Right lobe of liver (tissue), 6 donors: ENCODE measurements around the gene MS4A14. TPM values are rescaled to one million over a fixed set of nuclear protein-coding genes. Genes with fewer than 3 reads are reported as not detected.

Source experiments
- ATAC-seq, 4 donors: fragments of 200-7000 bp; cut with Tn5 transposase; one replicate each; pipeline ENCODE4 v1.9.1; 2020; ENCODE audit warnings: mild to moderate bottlenecking in 4 of 4, moderate library complexity in 4 of 4
- DNase-seq, 3 donors: peaks; one replicate each; pipeline ENCODE4 v3.0.0-alpha.2; 2020
- H3K27ac ChIP-seq, 3 donors: fragments of 200-600 bp; one replicate each; pipeline ENCODE4 v1.8.0; 2022
- H3K27me3 ChIP-seq, 2 donors: fragments of 200-600 bp; one replicate each; pipeline ENCODE4 v1.8.0; 2022
- H3K36me3 ChIP-seq, 4 donors: fragments of 200-600 bp; sonication (generic) in 1 of 4; one replicate each; pipeline versions ENCODE4 v1.5.1 to v1.8.0; 2017 to 2022; ENCODE audit warnings: control low read depth in 1 of 4
- H3K4me1 ChIP-seq, 4 donors: fragments of 200-600 bp; sonication (generic) in 1 of 4; one replicate each; pipeline versions ENCODE4 v1.5.1 to v1.8.0; 2017 to 2022; ENCODE audit warnings: control low read depth in 1 of 4
- H3K4me3 ChIP-seq, 3 donors: fragments of 200-600 bp; one replicate each; pipeline ENCODE4 v1.8.0; 2022
- H3K9me3 ChIP-seq, 4 donors: fragments of 200-600 bp; sonication (generic) in 1 of 4; one replicate each; pipeline versions ENCODE4 v1.5.1 to v1.8.0; 2017 to 2022; ENCODE audit warnings: control low read depth in 1 of 4
- POLR2A ChIP-seq: fragments of 450-650 bp; IDR thresholded peaks from one replicate; pipeline ENCODE4 v1.6.1; 2017; ENCODE audit warnings: antibody characterized with exemption, mild to moderate bottlenecking
- WGBS: methylation state at CpG from one replicate; pipeline ENCODE4 v1.1.6; 2018; ENCODE audit warnings: low coverage, low lambda C conversion rate; ENCODE audit not compliant: insufficient coverage; ENCODE audit errors: missing lambda C conversion rate; 5-methylcytosine and 5-hydroxymethylcytosine counted together
- intact Hi-C, 2 donors: fragments of 100-400 bp; cut with DNase I; formaldehyde crosslinking; loops; one replicate each; pipeline versions ENCODE4 v1.11.2 to v1.14.1; 2022
- total RNA-seq, 6 experiments: library from RNA; depleted of rRNA in 2 of 6; stranded (reverse); fragments of >200 nt in 2 of 6; fragmentation: NEBNext Ultra II Directional in 3 of 6; extraction: Animal tissue kit (Norgen Biotek cat#: 25700) in 3 of 6; gene quantifications; one replicate each; pipeline versions ENCODE4 v1.1.0 to v1.2.4, GENCODE V29; 2016 to 2023
- TF ChIP-seq, protein P1 (sequence below), 4 donors: fragments of 200-600 bp in 3 of 4; fragments of 450-650 bp in 1 of 4; IDR thresholded peaks; one replicate each; pipeline versions ENCODE4 v1.5.1 to v1.8.0; 2016 to 2022; ENCODE audit warnings: antibody characterized with exemption in 4 of 4, mild to moderate bottlenecking in 2 of 4
- donor health status: DM: no; HTN: yes; CAD: no.
- donor health status: DM: no; HTN: no; CAD: no.
- donor health status: DM: no; HTN: no; CAD: no.
- donor health status: DM: no; HTN: yes; CAD: no.
- donor health status: DM: no; HTN: yes; CAD: no.

Gene MS4A14
- total RNA-seq, 6 experiments from 2014 or later: 0.53 to 0.98 (median 0.88) TPM

DNA sequence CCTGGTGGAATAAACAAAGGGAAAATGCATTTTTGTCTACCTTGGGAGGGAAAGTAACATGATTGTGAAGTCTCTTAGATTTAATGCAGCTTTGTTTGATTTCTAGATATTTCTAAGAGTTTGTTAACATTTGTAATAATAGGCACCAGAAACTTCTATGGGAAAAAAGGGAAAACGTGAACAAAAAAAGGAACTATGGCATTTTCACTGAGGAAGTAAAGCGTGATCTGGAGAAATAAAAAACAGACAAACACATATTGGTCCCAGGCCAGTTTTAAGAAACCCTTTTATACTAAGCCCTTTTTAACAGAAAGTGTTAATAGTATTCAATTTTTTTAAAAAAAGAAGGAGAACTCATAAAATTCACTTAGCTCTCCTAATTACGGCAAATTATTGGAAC lies 24.9 kb upstream of the MS4A14 start:
- no peaks in the 10 kb centered on the region for H3K27me3 ChIP-seq
- no peak for TF ChIP-seq POLR2A
- TF ChIP-seq, protein P1, sequence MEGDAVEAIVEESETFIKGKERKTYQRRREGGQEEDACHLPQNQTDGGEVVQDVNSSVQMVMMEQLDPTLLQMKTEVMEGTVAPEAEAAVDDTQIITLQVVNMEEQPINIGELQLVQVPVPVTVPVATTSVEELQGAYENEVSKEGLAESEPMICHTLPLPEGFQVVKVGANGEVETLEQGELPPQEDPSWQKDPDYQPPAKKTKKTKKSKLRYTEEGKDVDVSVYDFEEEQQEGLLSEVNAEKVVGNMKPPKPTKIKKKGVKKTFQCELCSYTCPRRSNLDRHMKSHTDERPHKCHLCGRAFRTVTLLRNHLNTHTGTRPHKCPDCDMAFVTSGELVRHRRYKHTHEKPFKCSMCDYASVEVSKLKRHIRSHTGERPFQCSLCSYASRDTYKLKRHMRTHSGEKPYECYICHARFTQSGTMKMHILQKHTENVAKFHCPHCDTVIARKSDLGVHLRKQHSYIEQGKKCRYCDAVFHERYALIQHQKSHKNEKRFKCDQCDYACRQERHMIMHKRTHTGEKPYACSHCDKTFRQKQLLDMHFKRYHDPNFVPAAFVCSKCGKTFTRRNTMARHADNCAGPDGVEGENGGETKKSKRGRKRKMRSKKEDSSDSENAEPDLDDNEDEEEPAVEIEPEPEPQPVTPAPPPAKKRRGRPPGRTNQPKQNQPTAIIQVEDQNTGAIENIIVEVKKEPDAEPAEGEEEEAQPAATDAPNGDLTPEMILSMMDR (IDR thresholded peaks at IDR 0.05): no peak
- H3K36me3 ChIP-seq: no peaks in the 10 kb centered on the region
- DNase-seq (no peak), ATAC-seq (peak in 1 of 4 donors; percentile 24)
- H3K4me1 ChIP-seq: no peaks in the 10 kb centered on the region
- peak overlapping the region in 2 of 3 donors; percentile 20 to 33 for H3K27ac ChIP-seq
- 42% methylated on average over 3 of the region's 3 CpGs for WGBS
- intact Hi-C loops: no loop called here
- no peak overlapping the region for H3K4me3 ChIP-seq
- H3K9me3 ChIP-seq: no peaks in the 10 kb centered on the region

- H3K27me3 ChIP-seq: no peaks in the 10 kb centered on the region
- no peaks in the 10 kb centered on the region for H3K4me1 ChIP-seq
- H3K36me3 ChIP-seq: no peaks in the 10 kb centered on the region
- no peak overlapping the region for H3K4me3 ChIP-seq
- no peaks in the 10 kb centered on the region for H3K9me3 ChIP-seq
- DNase-seq: no peak
- H3K27ac ChIP-seq: peak overlapping the region in 1 of 3 donors; percentile 33
- intact Hi-C loops: no loop called here
- ATAC-seq: no peak
- TF ChIP-seq, protein P1 (IDR thresholded peaks at IDR 0.05): no peak
- TF ChIP-seq POLR2A: no peak
- WGBS: 27% methylated on average over 1 of the region's 1 CpG
Observed at GRCh38 chr11:60371854-60372253, 24.4 kb upstream of the MS4A14 start.

DNA sequence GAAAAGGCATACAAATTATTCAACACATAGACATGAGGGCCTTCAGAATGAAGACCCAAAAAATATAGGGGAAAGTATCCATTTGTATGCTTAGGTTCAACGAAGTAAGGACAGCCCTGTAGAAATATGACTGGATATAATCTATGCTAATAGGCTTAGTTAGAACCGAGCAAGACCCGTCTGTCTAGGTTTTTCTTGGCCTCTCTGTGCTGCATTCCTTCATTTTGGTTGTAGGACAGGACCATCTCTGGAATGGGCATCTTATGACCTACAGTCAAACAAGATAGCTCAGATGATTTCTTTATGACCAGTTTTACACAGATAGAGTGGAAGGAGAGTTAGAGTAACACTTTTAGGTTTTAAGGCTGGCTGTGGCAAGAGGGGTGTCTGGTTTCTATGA lies 23.5 kb upstream of the MS4A14 start:
- Histone ChIP-seq H3K9me3 (no peaks in the 10 kb centered on the region), H3K27ac (no peak overlapping the region), H3K4me1 (no peaks in the 10 kb centered on the region), H3K36me3 (no peaks in the 10 kb centered on the region), H3K4me3 (no peak overlapping the region), H3K27me3 (no peaks in the 10 kb centered on the region)
- no peak for TF ChIP-seq POLR2A
- TF ChIP-seq, protein P1 (IDR thresholded peaks at IDR 0.05): no peak
- WGBS: 46% methylated on average over 3 of the region's 3 CpGs
- intact Hi-C loops: no loop called here
- DNase-seq (no peak), ATAC-seq (peak in 1 of 4 donors; percentile 6)

- intact Hi-C loops: no loop called here
- DNase-seq: no peak
- Histone ChIP-seq H3K27me3 (no peaks in the 10 kb centered on the region), H3K4me1 (no peaks in the 10 kb centered on the region), H3K36me3 (no peaks in the 10 kb centered on the region), H3K4me3 (no peak overlapping the region), H3K27ac (no peak overlapping the region), H3K9me3 (no peaks in the 10 kb centered on the region)
- 72% methylated on average over 3 of the region's 3 CpGs for WGBS
- TF ChIP-seq, protein P1 (IDR thresholded peaks at IDR 0.05): no peak
- no peak for TF ChIP-seq POLR2A
- ATAC-seq: no peak
Observed at GRCh38 chr11:60375316-60375715, 20.9 kb upstream of the MS4A14 start.

DNA sequence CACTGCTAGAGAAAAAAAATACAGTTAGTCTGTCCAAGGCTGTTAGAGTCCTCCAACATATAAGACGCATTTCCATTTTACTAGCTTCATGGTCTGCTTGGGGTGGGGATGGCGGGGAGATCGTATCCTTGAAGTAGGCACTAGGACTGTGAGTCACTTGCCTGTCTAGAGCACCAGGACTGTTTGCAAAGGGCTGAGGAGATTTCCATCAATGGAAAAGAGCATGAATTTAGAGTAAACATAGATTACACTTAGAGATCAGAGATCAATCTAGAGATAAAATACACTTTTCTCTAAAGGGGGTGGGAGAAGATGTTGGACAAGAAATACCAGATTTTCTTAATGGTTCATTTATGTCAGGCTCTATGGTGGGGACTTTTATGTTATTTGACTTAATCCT lies 19.7 kb upstream of the MS4A14 start:
- 66% methylated on average over 3 of the region's 3 CpGs for WGBS
- no peak overlapping the region for H3K4me3 ChIP-seq
- no peak for DNase-seq
- H3K36me3 ChIP-seq: no peaks in the 10 kb centered on the region
- TF ChIP-seq POLR2A: no peak
- TF ChIP-seq, protein P1 (IDR thresholded peaks at IDR 0.05): no peak
- no peak for ATAC-seq
- H3K4me1 ChIP-seq: no peaks in the 10 kb centered on the region
- no peak overlapping the region for H3K27ac ChIP-seq
- intact Hi-C loops: no loop called here
- no peaks in the 10 kb centered on the region for H3K27me3 ChIP-seq
- H3K9me3 ChIP-seq: no peaks in the 10 kb centered on the region
